Esophagus squamous epithelium (tissue), 4 donors: Measurements from ENCODE around the gene OPN1LW.

Experiments
- POLR2A ChIP-seq, 4 donors: fragments of 450-650 bp; IDR thresholded peaks; one replicate each; pipeline ENCODE4 v1.6.1; 2017; ENCODE audit warnings: antibody characterized with exemption in 4 of 4, mild to moderate bottlenecking in 4 of 4, moderate library complexity in 3 of 4
- TF ChIP-seq, protein P1 (sequence below), 6 experiments: fragments of 450-650 bp in 4 of 6; fragments of 200-600 bp in 2 of 6; sonication (generic) in 2 of 6; IDR thresholded peaks; one replicate each; pipeline ENCODE4 v1.5.1; 2016 to 2019; ENCODE audit warnings: antibody characterized with exemption in 6 of 6, mild to moderate bottlenecking in 4 of 6, moderate library complexity in 4 of 6

DNA sequence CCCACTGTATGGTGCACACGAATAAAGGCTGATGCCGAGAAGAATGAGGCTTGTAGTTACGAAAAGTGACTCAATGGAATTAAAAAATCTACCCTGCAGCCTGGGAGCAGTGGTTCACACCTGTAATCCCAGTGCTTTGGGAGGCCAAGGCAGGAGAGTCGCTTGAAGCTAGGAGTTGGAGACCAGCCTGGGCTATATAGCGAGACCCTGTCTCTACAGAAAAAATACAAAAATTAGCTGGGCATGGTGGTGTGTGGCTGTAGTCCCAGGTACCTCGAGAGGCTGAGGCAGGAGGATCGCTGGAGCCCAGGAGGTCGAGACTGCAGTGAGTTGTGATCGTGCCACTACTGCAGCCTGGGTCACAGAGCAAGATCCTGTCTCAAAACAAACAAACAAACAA lies 11.7 kb upstream of the OPN1LW start:
- TF ChIP-seq, protein P1, sequence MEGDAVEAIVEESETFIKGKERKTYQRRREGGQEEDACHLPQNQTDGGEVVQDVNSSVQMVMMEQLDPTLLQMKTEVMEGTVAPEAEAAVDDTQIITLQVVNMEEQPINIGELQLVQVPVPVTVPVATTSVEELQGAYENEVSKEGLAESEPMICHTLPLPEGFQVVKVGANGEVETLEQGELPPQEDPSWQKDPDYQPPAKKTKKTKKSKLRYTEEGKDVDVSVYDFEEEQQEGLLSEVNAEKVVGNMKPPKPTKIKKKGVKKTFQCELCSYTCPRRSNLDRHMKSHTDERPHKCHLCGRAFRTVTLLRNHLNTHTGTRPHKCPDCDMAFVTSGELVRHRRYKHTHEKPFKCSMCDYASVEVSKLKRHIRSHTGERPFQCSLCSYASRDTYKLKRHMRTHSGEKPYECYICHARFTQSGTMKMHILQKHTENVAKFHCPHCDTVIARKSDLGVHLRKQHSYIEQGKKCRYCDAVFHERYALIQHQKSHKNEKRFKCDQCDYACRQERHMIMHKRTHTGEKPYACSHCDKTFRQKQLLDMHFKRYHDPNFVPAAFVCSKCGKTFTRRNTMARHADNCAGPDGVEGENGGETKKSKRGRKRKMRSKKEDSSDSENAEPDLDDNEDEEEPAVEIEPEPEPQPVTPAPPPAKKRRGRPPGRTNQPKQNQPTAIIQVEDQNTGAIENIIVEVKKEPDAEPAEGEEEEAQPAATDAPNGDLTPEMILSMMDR (IDR thresholded peaks at IDR 0.05) = no peak
- TF ChIP-seq POLR2A (IDR thresholded peaks at IDR 0.05) = no peak
